Glutamatergic neuron (in vitro differentiated cells): ENCODE results near the gene RHD. TPM values are rescaled to one million over a fixed set of nuclear protein-coding genes. Genes with fewer than 3 reads are reported as not detected.
"Not testable (repeated sequence)": the region's sequence is repeated elsewhere in the genome, so short reads cannot be mapped to it uniquely, and the experiment has no call there.

Source experiments
- DNase-seq: peaks from one replicate; pipeline ENCODE4 v3.0.0; 2022
- H3K27ac Mint-ChIP-seq: one replicate; pipeline ENCODE4 v1.8.0; 2020; ENCODE audit warnings: mild to moderate bottlenecking, mixed read lengths, inconsistent platforms; ENCODE audit not compliant: unreplicated experiment
- H3K27me3 Mint-ChIP-seq: one replicate; pipeline ENCODE4 v1.8.0; 2020; ENCODE audit warnings: mild to moderate bottlenecking, moderate library complexity, mixed read lengths, inconsistent platforms; ENCODE audit not compliant: unreplicated experiment
- H3K36me3 Mint-ChIP-seq: one replicate; pipeline ENCODE4 v1.8.0; 2020; ENCODE audit warnings: mild to moderate bottlenecking, mixed read lengths, inconsistent platforms; ENCODE audit not compliant: unreplicated experiment
- H3K4me1 Mint-ChIP-seq: one replicate; pipeline ENCODE4 v1.8.0; 2020; ENCODE audit warnings: mild to moderate bottlenecking, low read depth, mixed read lengths, inconsistent platforms; ENCODE audit not compliant: unreplicated experiment
- H3K4me3 Mint-ChIP-seq: one replicate; pipeline ENCODE4 v1.8.0; 2020; ENCODE audit warnings: mild to moderate bottlenecking, mixed read lengths, inconsistent platforms; ENCODE audit not compliant: unreplicated experiment
- H3K9me3 Mint-ChIP-seq: one replicate; pipeline ENCODE4 v1.8.0; 2020; ENCODE audit warnings: mild to moderate bottlenecking, moderate library complexity, mixed read lengths, inconsistent platforms; ENCODE audit not compliant: unreplicated experiment
- long read RNA-seq: library from polyadenylated mRNA; unstranded; transcript quantifications from one replicate; pipeline ENCODE4 v2.0.0, GENCODE V29; 2020; ENCODE audit not compliant: unreplicated experiment
- total RNA-seq: library from RNA; stranded (reverse); fragmentation: NEBNext Ultra II Directional; extraction: Animal tissue kit (Norgen Biotek cat#: 25700); gene quantifications from one replicate; pipeline ENCODE4 v1.2.1, GENCODE V29; 2021; ENCODE audit not compliant: unreplicated experiment
- TF ChIP-seq, protein P1 (sequence below): fragments of 200-600 bp; sonication (generic); IDR thresholded peaks from one replicate; pipeline ENCODE4 v1.5.0; 2021; ENCODE audit not compliant: partially characterized antibody, unreplicated experiment

Gene RHD
- not detected for total RNA-seq
- long read RNA-seq, result 0 reads

DNA sequence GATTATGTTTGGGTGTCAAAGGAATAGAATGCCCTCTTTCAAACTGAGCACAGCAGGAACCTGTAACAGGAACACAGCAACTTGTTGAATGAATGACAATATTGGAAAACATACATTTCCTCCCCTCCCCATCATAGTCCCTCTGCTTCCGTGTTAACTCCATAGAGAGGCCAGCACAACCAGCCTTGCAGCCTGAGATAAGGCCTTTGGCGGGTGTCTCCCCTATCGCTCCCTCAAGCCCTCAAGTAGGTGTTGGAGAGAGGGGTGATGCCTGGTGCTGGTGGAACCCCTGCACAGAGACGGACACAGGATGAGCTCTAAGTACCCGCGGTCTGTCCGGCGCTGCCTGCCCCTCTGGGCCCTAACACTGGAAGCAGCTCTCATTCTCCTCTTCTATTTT lies at the start of gene RHD:
Gene RHD (plus strand): TSS at position 272 of the 400 bp plus-strand sequence. CDS start 39 bp downstream, at position 311.
- H3K9me3 Mint-ChIP-seq, H3K27ac Mint-ChIP-seq, H3K36me3 Mint-ChIP-seq, H3K4me3 Mint-ChIP-seq, H3K27me3 Mint-ChIP-seq, DNase-seq, H3K4me1 Mint-ChIP-seq: not testable (repeated sequence)

DNA sequence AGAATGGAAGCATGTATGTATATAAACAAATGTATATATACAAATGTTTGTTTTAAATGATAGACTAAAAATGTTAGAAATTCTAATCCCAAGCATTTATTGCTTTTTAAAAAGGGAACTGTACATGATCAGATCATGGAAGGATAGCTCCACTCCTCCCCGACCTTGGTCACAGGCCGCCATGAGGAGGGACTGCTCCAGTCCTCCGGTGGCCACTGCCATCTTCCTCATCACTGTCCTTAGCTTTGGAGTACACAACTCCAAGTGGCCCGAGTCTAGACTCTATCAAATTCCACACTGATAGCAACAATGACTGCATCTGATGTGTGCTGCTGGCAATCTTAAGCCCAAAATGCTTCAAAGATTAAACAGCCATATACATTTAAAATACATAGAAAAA lies 49.7 kb upstream of the RHD start:
- TF ChIP-seq, protein P1, sequence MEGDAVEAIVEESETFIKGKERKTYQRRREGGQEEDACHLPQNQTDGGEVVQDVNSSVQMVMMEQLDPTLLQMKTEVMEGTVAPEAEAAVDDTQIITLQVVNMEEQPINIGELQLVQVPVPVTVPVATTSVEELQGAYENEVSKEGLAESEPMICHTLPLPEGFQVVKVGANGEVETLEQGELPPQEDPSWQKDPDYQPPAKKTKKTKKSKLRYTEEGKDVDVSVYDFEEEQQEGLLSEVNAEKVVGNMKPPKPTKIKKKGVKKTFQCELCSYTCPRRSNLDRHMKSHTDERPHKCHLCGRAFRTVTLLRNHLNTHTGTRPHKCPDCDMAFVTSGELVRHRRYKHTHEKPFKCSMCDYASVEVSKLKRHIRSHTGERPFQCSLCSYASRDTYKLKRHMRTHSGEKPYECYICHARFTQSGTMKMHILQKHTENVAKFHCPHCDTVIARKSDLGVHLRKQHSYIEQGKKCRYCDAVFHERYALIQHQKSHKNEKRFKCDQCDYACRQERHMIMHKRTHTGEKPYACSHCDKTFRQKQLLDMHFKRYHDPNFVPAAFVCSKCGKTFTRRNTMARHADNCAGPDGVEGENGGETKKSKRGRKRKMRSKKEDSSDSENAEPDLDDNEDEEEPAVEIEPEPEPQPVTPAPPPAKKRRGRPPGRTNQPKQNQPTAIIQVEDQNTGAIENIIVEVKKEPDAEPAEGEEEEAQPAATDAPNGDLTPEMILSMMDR, result no peak
- H3K4me3 Mint-ChIP-seq, result no peak overlapping the region
- no peaks in the 10 kb centered on the region for H3K9me3 Mint-ChIP-seq
- DNase-seq, result no peak
- H3K27me3 Mint-ChIP-seq, result no peaks in the 10 kb centered on the region
- H3K36me3 Mint-ChIP-seq, result peaks cover 4% of the 10 kb centered on the region
- no peak overlapping the region for H3K27ac Mint-ChIP-seq
- H3K4me1 Mint-ChIP-seq, result no peaks in the 10 kb centered on the region

DNA sequence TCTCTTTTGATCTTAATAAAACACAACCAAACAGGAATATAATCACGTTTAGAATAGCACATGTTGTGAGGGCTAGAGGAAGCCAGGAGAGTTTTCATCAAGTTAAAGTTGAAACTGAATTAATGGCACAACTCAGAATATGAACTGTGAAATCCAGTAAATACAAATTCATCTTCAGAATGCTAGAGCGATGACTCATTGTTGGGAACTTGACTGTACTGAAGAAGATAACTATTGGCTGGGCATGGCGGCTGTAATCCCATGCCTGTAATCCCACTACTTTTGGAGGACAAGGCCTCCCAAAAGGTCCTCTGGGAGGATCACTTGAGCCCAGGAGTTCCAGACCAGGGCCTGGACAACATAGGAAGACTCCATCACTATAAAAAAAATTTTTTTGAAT lies 48.8 kb upstream of the RHD start:
- Mint-ChIP-seq H3K4me3 (no peak overlapping the region), H3K36me3 (peaks cover 4% of the 10 kb centered on the region), H3K9me3 (no peaks in the 10 kb centered on the region), H3K27ac (no peak overlapping the region), H3K27me3 (no peaks in the 10 kb centered on the region), H3K4me1 (no peaks in the 10 kb centered on the region)
- DNase-seq, result no peak
- TF ChIP-seq, protein P1, result no peak

DNA sequence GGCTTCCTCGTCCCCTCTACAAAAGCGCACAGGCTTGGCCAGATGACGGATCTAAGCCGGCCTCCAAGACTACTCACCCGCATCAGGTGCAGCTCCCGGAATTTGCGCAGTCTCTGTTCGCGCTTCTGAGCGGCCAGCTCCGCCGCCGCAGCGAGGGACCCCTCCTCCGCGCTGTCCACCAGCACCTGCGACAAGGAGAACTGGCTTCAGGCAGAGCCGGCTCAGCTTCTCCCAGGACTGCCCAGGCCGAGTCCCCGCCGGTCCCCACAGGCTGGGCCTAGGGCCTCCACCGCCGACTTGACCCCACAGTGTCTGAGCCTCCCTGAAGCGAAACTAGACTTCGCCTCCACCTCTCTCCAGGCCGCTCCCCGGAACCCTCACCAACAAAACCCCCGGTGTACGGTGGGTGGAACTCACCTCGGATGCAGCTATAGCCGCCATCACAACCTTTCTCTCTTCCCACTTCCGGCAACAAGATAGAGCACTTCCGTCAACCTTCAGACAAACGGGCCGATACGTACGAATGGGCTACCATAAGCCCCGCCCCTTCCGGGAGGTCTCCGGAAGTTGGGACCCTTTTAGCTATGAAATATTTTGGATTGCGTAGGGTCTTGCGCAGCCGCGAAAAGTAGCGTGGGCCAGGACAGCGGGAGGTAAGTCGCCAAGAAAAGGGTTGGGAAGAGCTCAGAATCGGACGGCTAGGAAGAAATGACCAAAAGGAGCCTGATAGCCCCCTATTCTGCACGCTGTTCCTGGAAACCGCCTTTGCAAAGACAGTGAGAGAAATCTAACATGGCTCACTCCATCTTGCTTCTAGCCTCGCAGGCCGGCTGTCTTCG lies 40.1 kb upstream of the RHD start, which contains the start of gene SYF2:
Gene SYF2 (minus strand): TSS at position 476 of the 839 bp plus-strand sequence. CDS start 35 bp downstream, at position 441.
- H3K4me1 Mint-ChIP-seq, result peaks cover 8% of the 10 kb centered on the region

DNA sequence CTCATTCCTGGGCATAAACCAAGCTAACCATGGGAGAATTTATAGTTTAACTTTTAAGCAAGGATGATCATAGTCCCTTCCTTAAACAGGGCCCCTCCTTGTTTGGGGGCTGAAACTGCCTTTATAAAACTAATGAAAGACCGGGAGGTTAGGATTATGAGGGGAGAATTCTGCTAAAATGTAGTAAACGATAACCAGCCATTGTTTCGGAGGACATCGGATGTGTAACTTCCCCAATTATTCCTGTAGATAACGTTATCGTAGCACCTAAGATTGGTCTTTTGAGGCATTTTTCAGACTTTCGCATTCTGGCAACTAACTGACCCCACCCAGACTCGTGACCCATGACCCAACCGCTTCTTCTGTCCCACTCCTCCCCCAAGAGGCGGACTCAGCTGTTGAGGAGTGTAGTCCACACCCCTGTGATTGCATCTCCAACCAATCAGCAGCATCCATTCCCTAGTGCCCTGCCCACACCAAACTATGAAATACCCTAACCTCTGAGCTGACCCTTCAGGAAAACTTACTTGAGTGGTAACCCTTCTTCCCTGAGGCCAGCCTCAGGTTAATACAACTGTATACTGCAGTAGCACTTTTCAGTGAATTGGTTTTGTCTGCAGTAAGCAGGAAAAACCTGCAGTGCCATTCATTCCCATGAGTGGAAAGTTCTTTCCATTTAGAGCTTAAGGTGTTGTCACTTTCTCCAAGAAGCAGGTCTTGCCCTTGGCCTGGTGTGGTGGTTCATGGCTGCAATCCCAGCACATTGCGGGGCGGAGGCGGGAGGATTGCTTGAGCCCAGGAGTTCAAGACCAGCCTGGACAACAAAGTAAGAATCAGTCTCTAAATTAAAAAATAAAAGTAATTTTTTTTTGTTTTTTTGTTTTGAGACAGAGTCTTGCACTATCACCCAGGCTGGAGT lies 39.2 kb upstream of the RHD start:
- H3K27me3 Mint-ChIP-seq, result peaks cover 4% of the 10 kb centered on the region
- H3K4me3 Mint-ChIP-seq, result no peak overlapping the region
- peaks cover 3% of the 10 kb centered on the region for H3K9me3 Mint-ChIP-seq
- DNase-seq, result peak; percentile 80
- H3K4me1 Mint-ChIP-seq, result peaks cover 9% of the 10 kb centered on the region
- no peaks in the 10 kb centered on the region for H3K36me3 Mint-ChIP-seq
- H3K27ac Mint-ChIP-seq, result no peak overlapping the region
- TF ChIP-seq, protein P1, result no peak

More for the DNA sequence above, 40.1 kb upstream of the RHD start, which contains the start of gene SYF2:
- TF ChIP-seq, protein P1, result no peak
- peak; percentile 95 for DNase-seq
- H3K4me3 Mint-ChIP-seq, result no peak within 1 kb of the TSS
- peaks cover 4% of the 10 kb centered on the region for H3K27me3 Mint-ChIP-seq
- peak within 1 kb of the TSS; percentile 10 for H3K27ac Mint-ChIP-seq
- peaks cover 3% of the 10 kb centered on the region for H3K9me3 Mint-ChIP-seq
- H3K36me3 Mint-ChIP-seq, result no peaks in the 10 kb centered on the region

DNA sequence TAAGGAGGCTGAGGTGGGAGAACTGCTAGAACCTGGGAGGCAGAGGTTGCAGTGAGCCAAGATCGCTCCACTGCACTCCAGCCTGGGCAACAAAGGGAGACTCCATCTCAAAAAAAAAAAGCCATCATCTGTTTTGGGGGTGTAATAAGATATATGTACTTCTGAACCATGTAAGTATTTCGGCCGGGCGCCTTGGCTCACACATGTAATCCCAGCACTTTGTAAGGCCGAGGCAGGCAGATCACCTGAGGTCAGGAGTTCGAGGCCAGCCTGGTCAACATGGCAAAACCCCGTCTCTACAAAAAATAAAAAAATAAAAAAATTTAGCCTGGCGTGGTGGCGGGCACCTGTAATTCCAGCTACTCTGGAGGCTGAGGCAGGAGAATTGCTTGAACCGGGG lies 36.9 kb upstream of the RHD start:
- not testable (repeated sequence) for H3K9me3 Mint-ChIP-seq, H3K4me3 Mint-ChIP-seq, H3K36me3 Mint-ChIP-seq, H3K27ac Mint-ChIP-seq, DNase-seq, H3K27me3 Mint-ChIP-seq
- peaks cover 11% of the 10 kb centered on the region for H3K4me1 Mint-ChIP-seq

DNA sequence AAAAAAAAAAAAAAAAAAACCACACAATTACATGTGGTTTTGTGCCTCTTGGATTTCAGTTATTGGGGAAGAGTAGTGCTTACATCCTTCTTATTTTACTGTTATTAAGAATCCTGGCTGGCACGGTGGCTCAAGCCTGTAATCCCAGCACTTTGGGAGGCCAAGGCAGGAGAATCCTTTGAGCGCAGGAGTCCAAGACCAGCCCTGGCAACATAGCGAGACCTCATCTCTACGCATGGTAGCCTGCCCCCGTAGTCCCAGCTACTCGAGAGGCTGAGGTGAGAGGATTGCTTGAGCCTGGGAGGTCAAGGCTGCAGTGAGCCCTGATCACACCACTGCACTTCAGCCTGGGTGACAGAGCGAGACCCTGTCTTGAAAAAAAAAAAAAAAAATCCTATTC lies 36.0 kb upstream of the RHD start:
- H3K27me3 Mint-ChIP-seq, H3K9me3 Mint-ChIP-seq, H3K4me3 Mint-ChIP-seq, H3K27ac Mint-ChIP-seq, DNase-seq, H3K36me3 Mint-ChIP-seq: not testable (repeated sequence)
- H3K4me1 Mint-ChIP-seq, result peaks cover 11% of the 10 kb centered on the region
